NCI-H1694 (cell line): Measurements from ENCODE around the gene IDUA.

Experiments
- DNase-seq: peaks from one replicate; lab custom pipeline; 2025; lab: John Stamatoyannopoulos, UW

Gene IDUA

DNA sequence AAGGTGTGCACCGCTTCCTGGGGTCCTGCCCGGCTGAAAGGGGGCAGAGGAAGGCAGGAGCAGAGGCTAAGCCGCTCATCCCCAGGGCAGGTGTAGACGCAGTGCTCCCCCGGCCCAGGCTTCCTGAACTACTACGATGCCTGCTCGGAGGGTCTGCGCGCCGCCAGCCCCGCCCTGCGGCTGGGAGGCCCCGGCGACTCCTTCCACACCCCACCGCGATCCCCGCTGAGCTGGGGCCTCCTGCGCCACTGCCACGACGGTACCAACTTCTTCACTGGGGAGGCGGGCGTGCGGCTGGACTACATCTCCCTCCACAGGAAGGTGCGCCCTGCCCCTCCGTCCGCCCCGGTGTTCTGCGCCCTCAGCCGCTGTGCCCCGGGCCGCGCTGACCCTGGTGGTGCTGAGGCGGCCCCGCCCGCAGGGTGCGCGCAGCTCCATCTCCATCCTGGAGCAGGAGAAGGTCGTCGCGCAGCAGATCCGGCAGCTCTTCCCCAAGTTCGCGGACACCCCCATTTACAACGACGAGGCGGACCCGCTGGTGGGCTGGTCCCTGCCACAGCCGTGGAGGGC, 14.8 kb downstream of the IDUA start:
- no peak for DNase-seq

DNA sequence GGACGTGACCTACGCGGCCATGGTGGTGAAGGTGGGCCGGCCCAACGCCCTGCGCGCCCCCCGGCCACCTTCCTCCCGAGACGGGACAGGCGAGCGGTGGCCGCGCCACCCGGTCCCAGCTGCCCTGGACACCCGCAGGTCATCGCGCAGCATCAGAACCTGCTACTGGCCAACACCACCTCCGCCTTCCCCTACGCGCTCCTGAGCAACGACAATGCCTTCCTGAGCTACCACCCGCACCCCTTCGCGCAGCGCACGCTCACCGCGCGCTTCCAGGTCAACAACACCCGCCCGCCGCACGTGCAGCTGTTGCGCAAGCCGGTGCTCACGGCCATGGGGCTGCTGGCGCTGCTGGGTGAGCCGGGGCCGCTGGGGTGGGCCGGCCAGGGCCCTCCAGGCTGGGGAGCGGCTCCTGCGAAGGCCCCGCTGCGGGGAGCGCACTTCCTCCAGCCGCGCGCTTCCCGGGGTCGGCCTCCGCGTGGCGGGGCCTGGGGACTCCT, 15.3 kb downstream of the IDUA start:
- DNase-seq = no peak

DNA sequence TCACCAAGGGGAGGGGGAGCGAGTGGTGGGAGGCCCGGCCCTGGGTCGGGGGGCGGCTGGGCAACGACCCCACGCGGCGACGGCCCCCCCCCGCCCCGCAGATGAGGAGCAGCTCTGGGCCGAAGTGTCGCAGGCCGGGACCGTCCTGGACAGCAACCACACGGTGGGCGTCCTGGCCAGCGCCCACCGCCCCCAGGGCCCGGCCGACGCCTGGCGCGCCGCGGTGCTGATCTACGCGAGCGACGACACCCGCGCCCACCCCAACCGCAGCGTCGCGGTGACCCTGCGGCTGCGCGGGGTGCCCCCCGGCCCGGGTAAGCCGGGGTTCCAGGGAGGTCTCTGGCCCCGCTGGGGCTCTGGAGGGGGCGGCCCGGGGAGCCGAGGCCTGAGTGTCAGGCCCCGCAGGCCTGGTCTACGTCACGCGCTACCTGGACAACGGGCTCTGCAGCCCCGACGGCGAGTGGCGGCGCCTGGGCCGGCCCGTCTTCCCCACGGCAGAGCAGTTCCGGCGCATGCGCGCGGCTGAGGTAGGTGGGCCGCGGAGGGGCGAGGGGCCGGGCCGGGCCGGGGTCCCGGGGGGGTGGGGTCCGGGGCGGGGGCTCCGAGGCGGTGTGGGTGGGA, 15.9 kb downstream of the IDUA start:
- DNase-seq = no peak

GRCh38 chr4:1003271-1004070, 16.6 kb downstream of the IDUA start:
- DNase-seq = no peak

DNA sequence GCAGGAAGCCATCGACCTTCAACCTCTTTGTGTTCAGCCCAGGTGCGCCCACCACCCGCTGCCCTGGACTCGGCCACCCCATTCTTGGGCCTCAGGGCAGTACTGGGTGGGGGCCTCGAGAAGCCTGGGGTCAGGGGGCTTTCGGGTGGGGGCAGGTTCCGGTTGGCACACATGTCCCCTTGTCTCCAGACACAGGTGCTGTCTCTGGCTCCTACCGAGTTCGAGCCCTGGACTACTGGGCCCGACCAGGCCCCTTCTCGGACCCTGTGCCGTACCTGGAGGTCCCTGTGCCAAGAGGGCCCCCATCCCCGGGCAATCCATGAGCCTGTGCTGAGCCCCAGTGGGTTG, 17.2 kb downstream of the IDUA start:
- no peak for DNase-seq

GRCh38 chr4:1004557-1005485, 18.0 kb downstream of the IDUA start:
- DNase-seq = no peak

DNA sequence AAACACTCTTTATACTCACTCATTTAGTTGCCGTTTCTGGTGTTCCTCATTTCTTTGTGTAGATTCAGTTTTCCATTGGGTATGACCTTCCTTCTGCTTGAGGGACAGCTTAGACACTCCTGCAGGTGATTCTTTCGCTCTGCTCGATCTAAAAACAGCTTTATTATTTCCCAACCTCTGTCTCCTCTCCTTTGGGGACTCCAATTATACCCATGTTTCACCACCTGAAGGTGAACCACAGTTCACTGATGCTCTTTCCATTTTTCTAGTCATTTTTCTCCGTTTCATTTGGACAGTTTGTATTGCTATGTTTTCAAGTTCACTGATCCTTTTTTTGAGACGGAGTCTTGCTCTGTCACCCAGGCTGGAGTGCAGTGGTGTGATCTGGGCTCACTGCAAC, 20.0 kb downstream of the IDUA start:
- DNase-seq = no peak

GRCh38 chr4:1008840-1009541, 22.1 kb downstream of the IDUA start:
- no peak for DNase-seq

DNA sequence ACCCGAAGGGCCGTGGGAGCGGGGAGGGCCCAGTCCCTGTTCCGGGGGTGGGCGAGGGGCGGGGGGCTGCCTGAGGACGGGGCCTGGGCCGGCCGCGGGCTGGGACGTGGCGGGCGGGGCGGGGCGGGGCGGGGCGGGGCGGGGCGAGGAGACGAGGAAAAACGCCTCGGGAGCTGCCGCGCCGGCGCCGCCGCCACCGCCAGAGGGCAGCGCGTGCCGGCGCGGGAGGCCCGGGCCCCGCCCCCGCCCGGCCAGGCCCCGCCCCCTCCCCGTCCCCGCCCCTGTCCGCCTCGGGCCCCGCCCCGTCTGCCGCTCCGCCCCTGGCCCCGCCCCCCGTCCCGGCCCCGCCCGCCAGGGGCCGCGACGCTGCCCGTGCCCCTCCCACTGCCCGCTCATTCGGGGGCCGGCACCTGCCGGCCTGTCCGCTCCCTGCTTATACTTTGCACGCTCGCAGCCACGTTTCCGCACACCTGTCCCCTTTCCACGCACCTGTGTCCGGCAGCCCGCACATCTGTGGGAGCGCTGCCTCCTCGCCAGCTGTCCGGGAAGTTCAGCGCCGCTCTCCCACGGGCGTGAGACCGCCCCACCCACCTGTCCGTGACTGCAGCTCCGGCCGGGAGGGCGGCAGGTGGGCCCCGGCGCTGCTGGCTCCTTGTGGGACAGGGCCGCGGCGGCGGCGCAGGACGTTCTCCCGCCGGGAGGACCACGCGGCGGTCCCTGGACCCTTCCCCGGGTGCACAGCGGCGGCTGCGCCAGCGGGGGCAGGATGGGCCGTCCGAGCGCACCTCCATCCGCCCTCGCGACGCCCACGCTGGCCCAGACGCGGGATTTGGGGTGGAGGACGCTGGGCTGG, 22.9 kb downstream of the IDUA start:
- no peak for DNase-seq

DNA sequence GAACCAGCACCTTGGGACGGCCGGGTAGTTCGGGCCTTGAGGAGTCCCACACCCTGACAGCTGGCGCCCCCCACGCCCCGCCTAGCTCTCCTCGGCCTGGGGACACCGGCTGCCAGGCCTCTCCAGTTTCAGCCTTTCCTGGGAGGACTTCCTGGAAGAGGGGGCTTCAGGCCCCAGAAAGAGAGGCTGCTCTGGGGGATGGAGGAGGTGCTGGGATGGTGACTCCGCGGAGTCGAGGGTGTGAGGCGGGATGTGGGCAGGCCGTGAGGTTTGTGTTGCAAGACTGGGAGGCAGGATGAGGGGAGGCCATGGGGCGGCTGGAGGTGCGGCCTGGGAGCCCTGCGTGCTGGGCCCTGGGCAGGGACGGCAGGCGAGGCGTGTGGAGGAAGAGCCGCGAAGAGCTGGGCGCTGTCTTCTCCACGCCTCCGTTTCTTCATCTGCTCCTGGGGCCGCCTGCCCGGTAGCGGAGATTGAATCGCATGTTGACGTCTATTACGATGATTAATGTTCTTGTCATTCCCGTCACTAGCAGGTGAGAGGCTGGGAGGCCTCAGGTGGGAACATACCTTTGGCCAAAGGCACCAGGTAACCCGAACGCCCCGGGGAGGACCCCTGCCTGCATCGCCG, 23.7 kb downstream of the IDUA start:
- no peak for DNase-seq

DNA sequence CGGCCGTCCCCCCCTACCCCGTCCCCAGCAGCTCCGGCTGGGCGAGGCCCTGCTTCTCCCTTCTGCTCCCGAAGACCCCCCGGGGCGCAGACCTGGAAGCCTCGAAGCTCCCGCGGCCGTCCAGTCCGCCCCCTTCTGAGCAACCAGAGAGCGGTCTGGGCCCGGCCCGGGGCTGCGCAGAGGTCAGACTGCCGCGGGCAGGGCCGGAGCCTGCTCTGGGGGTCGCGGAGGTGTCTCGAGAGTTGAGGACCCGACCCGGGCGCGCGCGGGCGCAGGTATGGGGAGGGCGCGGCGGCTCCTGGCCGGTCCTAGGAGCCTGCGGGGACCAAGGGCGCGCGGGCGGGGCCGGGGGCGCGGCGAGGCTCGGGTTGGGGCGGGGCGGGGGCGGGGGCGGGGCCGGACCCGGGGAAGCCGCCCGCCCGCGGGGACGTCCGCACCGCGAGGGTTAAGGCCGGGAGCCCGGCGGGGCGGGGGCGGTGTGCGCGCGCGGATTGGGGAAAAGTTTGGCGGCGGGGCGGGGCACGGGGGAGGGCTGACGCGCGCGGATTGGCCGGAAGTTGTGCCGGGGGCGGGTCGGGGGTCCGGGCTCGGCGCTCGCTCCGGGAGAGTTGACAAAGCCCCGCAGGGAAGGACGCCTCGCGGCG, 24.3 kb downstream of the IDUA start, which contains the start of gene FGFRL1:
Gene FGFRL1 (plus strand): TSS at position 605 of the 644 bp plus-strand sequence. CDS start 860 bp downstream, outside the sequence.
- DNase-seq = no peak

- no peak for DNase-seq
Observed at GRCh38 chr4:1011666-1012033, 24.8 kb downstream of the IDUA start.

DNA sequence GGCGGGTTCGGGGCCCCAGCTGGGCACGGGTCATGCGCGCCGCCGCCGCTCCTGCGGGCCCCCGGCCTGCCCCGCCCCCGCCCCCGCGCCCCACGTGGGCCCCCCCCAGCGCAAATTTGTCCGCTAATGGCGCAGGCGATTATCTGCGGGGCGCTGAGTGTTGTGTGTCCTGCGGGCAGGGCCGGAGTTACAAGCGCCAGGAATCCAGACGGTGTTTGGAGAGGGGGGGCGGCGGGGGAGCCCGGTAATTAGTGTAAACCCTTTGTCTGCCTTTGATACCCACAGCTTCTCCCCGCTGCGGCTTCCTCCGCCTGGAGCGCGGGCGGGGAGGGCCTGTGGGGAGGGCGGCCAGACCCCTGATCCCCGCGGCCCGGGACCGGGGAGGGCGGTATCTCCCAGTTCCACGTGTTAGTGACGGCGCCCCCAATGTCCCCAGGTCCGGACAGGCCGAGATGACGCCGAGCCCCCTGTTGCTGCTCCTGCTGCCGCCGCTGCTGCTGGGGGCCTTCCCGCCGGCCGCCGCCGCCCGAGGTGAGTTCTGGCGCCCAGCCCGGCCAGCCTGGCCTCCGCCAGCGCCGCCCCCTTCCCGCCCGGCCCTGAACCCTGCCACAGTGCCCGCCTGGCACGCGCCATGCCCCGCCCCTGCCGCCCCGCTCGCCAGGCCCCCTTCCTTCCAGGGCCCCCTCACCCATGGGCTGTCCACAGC, 25.3 kb downstream of the IDUA start:
- no peak for DNase-seq

- no peak for DNase-seq
Observed at GRCh38 chr4:1013225-1014073, 26.6 kb downstream of the IDUA start.

GRCh38 chr4:1014291-1015167, 27.7 kb downstream of the IDUA start:
- DNase-seq = no peak

DNA sequence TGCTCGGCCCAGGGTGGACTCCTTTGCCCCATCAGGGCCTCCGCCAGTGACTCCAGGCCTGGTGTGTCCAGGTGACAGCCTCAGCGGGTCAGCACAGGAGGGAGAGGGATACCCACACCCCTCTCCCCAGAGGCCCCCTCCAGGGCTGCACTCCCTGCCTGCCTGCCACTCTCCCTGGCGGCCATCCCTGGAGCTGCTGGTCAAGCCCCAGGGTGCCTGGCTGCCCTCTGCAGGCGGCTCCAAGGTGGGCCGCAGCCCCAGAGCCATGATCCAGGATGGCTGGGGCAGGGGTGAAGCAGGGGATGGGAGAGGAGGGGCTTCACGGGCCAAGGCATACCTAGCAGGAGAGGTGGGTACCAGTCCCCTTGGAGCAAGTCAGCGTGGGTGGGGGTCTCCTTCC, 28.3 kb downstream of the IDUA start:
- no peak for DNase-seq

GRCh38 chr4:1015746-1016145, 28.9 kb downstream of the IDUA start:
- no peak for DNase-seq
